ENCODE data around the gene CLCN7. TPM values are rescaled to one million over a fixed set of nuclear protein-coding genes. Genes with fewer than 3 reads are reported as not detected.

Gene CLCN7
- 10 to 100 TPM; 31.7 to 34.5 TPM for total RNA-seq

- peaks cover 3% of the 10 kb centered on the region for H3K9me3 Mint-ChIP-seq
- intact Hi-C loops (cut with micrococcal nuclease): loop anchor here (1.0 to 5.0 kb wide), 3 partner anchors 18 to 232 kb away; partner anchors contain the start of genes MAPK8IP3 and TELO2
- no peaks in the 10 kb centered on the region for H3K27me3 Mint-ChIP-seq (ENCODE audit: low read depth)
- H3K4me1 Mint-ChIP-seq (ENCODE audit: low read depth): peaks cover 36% of the 10 kb centered on the region
- peak within 1 kb of the TSS; percentile 85 for H3K4me3 Mint-ChIP-seq
- H3K36me3 Mint-ChIP-seq (ENCODE audit: low read depth): peaks cover 1% of the 10 kb centered on the region
- peak within 1 kb of the TSS; percentile 82 for H3K27ac Mint-ChIP-seq
- CTCF ChIA-PET: no interaction called here
- peak; percentile 90 for DNase-seq
Observed at GRCh38 chr16:1474796-1475551, at the start of gene CLCN7. Gene CLCN7 (minus strand): TSS chr16:1475028. CDS start chr16:1474974, 54 bp downstream.

- Mint-ChIP-seq H3K27me3 (ENCODE audit: low read depth) (no peaks in the 10 kb centered on the region), H3K27ac (no peak overlapping the region), H3K9me3 (no peaks in the 10 kb centered on the region), H3K4me3 (no peak overlapping the region), H3K4me1 (ENCODE audit: low read depth) (peaks cover 25% of the 10 kb centered on the region), H3K36me3 (ENCODE audit: low read depth) (no peaks in the 10 kb centered on the region)
- DNase-seq: no peak
- CTCF ChIA-PET: no interaction called here
- intact Hi-C loops (cut with micrococcal nuclease): no loop called here
Observed at GRCh38 chr16:1524366-1524765, 49.5 kb upstream of the CLCN7 start.

GRCh38 chr16:1523581-1524245, 48.9 kb upstream of the CLCN7 start:
- Mint-ChIP-seq H3K36me3 (ENCODE audit: low read depth) (no peaks in the 10 kb centered on the region), H3K27me3 (ENCODE audit: low read depth) (no peaks in the 10 kb centered on the region), H3K27ac (no peak overlapping the region), H3K9me3 (no peaks in the 10 kb centered on the region), H3K4me1 (ENCODE audit: low read depth) (peaks cover 25% of the 10 kb centered on the region), H3K4me3 (no peak overlapping the region)
- no peak for DNase-seq
- CTCF ChIA-PET: no interaction called here
- intact Hi-C loops (cut with micrococcal nuclease): no loop called here

- no peak overlapping the region for H3K27ac Mint-ChIP-seq
- intact Hi-C loops (cut with micrococcal nuclease): no loop called here
- CTCF ChIA-PET: no interaction called here
- DNase-seq: no peak
- H3K27me3 Mint-ChIP-seq (ENCODE audit: low read depth): no peaks in the 10 kb centered on the region
- peaks cover under 1% of the 10 kb centered on the region for H3K4me1 Mint-ChIP-seq (ENCODE audit: low read depth)
- H3K36me3 Mint-ChIP-seq (ENCODE audit: low read depth): no peaks in the 10 kb centered on the region
- H3K9me3 Mint-ChIP-seq: no peaks in the 10 kb centered on the region
- no peak overlapping the region for H3K4me3 Mint-ChIP-seq
Observed at GRCh38 chr16:1520461-1520860, 45.6 kb upstream of the CLCN7 start.

- Mint-ChIP-seq H3K36me3 (ENCODE audit: low read depth) (no peaks in the 10 kb centered on the region), H3K27ac (no peak overlapping the region), H3K9me3 (no peaks in the 10 kb centered on the region), H3K4me1 (ENCODE audit: low read depth) (no peaks in the 10 kb centered on the region), H3K4me3 (no peak overlapping the region), H3K27me3 (ENCODE audit: low read depth) (no peaks in the 10 kb centered on the region)
- no peak for DNase-seq
- intact Hi-C loops (cut with micrococcal nuclease): no loop called here
- CTCF ChIA-PET: no interaction called here
Observed at GRCh38 chr16:1519831-1520230, 45.0 kb upstream of the CLCN7 start.

- Mint-ChIP-seq H3K4me1 (ENCODE audit: low read depth) (no peaks in the 10 kb centered on the region), H3K27ac (no peak overlapping the region), H3K4me3 (no peak overlapping the region), H3K9me3 (no peaks in the 10 kb centered on the region), H3K27me3 (ENCODE audit: low read depth) (no peaks in the 10 kb centered on the region), H3K36me3 (ENCODE audit: low read depth) (no peaks in the 10 kb centered on the region)
- DNase-seq: no peak
- intact Hi-C loops (cut with micrococcal nuclease): no loop called here
- CTCF ChIA-PET: no interaction called here
Observed at GRCh38 chr16:1518626-1519135, 43.9 kb upstream of the CLCN7 start.

- peaks cover 15% of the 10 kb centered on the region for H3K36me3 Mint-ChIP-seq (ENCODE audit: low read depth)
Observed at GRCh38 chr16:1514507-1514906, 39.7 kb upstream of the CLCN7 start.

GRCh38 chr16:1512774-1513173, 37.9 kb upstream of the CLCN7 start:
- H3K4me1 Mint-ChIP-seq (ENCODE audit: low read depth): no peaks in the 10 kb centered on the region
- no peak overlapping the region for H3K27ac Mint-ChIP-seq
- CTCF ChIA-PET: no interaction called here

More at GRCh38 chr16:1514507-1514906, 39.7 kb upstream of the CLCN7 start:
- peaks cover 1% of the 10 kb centered on the region for H3K9me3 Mint-ChIP-seq
- CTCF ChIA-PET: no interaction called here
- DNase-seq: no peak
- H3K27ac Mint-ChIP-seq: no peak overlapping the region
- intact Hi-C loops (cut with micrococcal nuclease): no loop called here
- no peak overlapping the region for H3K4me3 Mint-ChIP-seq
- no peaks in the 10 kb centered on the region for H3K27me3 Mint-ChIP-seq (ENCODE audit: low read depth)
- H3K4me1 Mint-ChIP-seq (ENCODE audit: low read depth): no peaks in the 10 kb centered on the region

GRCh38 chr16:1511662-1512569, 37.1 kb upstream of the CLCN7 start:
- Mint-ChIP-seq H3K27ac (no peak overlapping the region), H3K4me3 (no peak overlapping the region), H3K9me3 (peaks cover 1% of the 10 kb centered on the region), H3K4me1 (ENCODE audit: low read depth) (no peaks in the 10 kb centered on the region), H3K27me3 (ENCODE audit: low read depth) (no peaks in the 10 kb centered on the region), H3K36me3 (ENCODE audit: low read depth) (peaks cover 15% of the 10 kb centered on the region)
- DNase-seq: no peak
- intact Hi-C loops (cut with micrococcal nuclease): no loop called here
- CTCF ChIA-PET: no interaction called here

More at GRCh38 chr16:1512774-1513173, 37.9 kb upstream of the CLCN7 start:
- Mint-ChIP-seq H3K9me3 (peaks cover 1% of the 10 kb centered on the region), H3K36me3 (ENCODE audit: low read depth) (peaks cover 15% of the 10 kb centered on the region), H3K27me3 (ENCODE audit: low read depth) (no peaks in the 10 kb centered on the region), H3K4me3 (no peak overlapping the region)
- DNase-seq: no peak
- intact Hi-C loops (cut with micrococcal nuclease): no loop called here

GRCh38 chr16:1510941-1511351, 36.1 kb upstream of the CLCN7 start:
- Mint-ChIP-seq H3K4me3 (no peak overlapping the region), H3K27me3 (ENCODE audit: low read depth) (no peaks in the 10 kb centered on the region), H3K4me1 (ENCODE audit: low read depth) (no peaks in the 10 kb centered on the region), H3K27ac (no peak overlapping the region), H3K36me3 (ENCODE audit: low read depth) (peaks cover 15% of the 10 kb centered on the region), H3K9me3 (peaks cover 1% of the 10 kb centered on the region)
- DNase-seq: no peak
- intact Hi-C loops (cut with micrococcal nuclease): no loop called here
- CTCF ChIA-PET: no interaction called here

- H3K36me3 Mint-ChIP-seq (ENCODE audit: low read depth): peaks cover 15% of the 10 kb centered on the region
- H3K4me3 Mint-ChIP-seq: no peak overlapping the region
- no peaks in the 10 kb centered on the region for H3K4me1 Mint-ChIP-seq (ENCODE audit: low read depth)
- H3K27ac Mint-ChIP-seq: no peak overlapping the region
- CTCF ChIA-PET: no interaction called here
- no peaks in the 10 kb centered on the region for H3K27me3 Mint-ChIP-seq (ENCODE audit: low read depth)
- intact Hi-C loops (cut with micrococcal nuclease): no loop called here
- H3K9me3 Mint-ChIP-seq: peaks cover 1% of the 10 kb centered on the region
- DNase-seq: no peak
Observed at GRCh38 chr16:1510272-1510671, 35.4 kb upstream of the CLCN7 start.
